HepG2 (cell line): Measurements from ENCODE around the gene TIMM13. TPM values are rescaled to one million over a fixed set of nuclear protein-coding genes. Genes with fewer than 3 reads are reported as not detected.

Source experiments
- AGO1 ChIP-seq: fragments of 200-400 bp; formaldehyde crosslinking; IDR thresholded peaks from 2 replicates; pipeline ENCODE4 v1.6.1; 2017; ENCODE audit warnings: mild to moderate bottlenecking, low read depth, low read length, moderate library complexity; ENCODE audit not compliant: poor library complexity, severe bottlenecking
- DRAP1 ChIP-seq: IDR thresholded peaks from 2 replicates; pipeline ENCODE4 v1.6.1; 2016; ENCODE audit warnings: missing genetic modification reagents, missing compliant biosample characterization
- GMEB1 ChIP-seq: sonication (generic); formaldehyde crosslinking; IDR thresholded peaks from 2 replicates; pipeline ENCODE4 v1.5.1; 2020; ENCODE audit warnings: missing genetic modification reagents, mild to moderate bottlenecking, borderline replicate concordance
- HIVEP1 ChIP-seq: sonication (generic); formaldehyde crosslinking; IDR thresholded peaks from 2 replicates; pipeline ENCODE4 v1.4.0; 2020; ENCODE audit warnings: mild to moderate bottlenecking, missing genetic modification reagents
- HOXA5 ChIP-seq: sonication (generic); formaldehyde crosslinking; IDR thresholded peaks from 2 replicates; pipeline ENCODE4 v1.4.0; 2020; ENCODE audit warnings: missing genetic modification reagents
- JDP2 ChIP-seq: sonication (generic); formaldehyde crosslinking; IDR thresholded peaks from 2 replicates; pipeline ENCODE4 v1.8.1; 2022; ENCODE audit warnings: missing genetic modification reagents, borderline replicate concordance
- POLR2AphosphoS2 ChIP-seq: IDR thresholded peaks from 2 replicates; pipeline ENCODE4 v1.6.1; 2011; ENCODE audit warnings: low read depth, low read length, improper control_type of control experiment
- SP2 ChIP-seq: sonication (generic); formaldehyde crosslinking; IDR thresholded peaks from 2 replicates; pipeline ENCODE4 v1.5.1; 2020; ENCODE audit warnings: mild to moderate bottlenecking, missing genetic modification reagents
- TCF12 ChIP-seq, 2 experiments: fragments of 450-650 bp in 1 of 2; sonication (generic) in 1 of 2; formaldehyde crosslinking in 1 of 2; IDR thresholded peaks; 2 replicates each; pipeline versions ENCODE4 v1.6.1 to v1.8.0; 2017 to 2022; ENCODE audit warnings: antibody characterized with exemption in 1 of 2, mild to moderate bottlenecking in 1 of 2, missing genetic modification reagents in 1 of 2, moderate library complexity in 1 of 2
- TSC22D2 ChIP-seq: sonication (generic); formaldehyde crosslinking; IDR thresholded peaks from 2 replicates; pipeline ENCODE4 v1.5.1; 2020; ENCODE audit warnings: missing genetic modification reagents, mild to moderate bottlenecking, borderline replicate concordance
- ZBTB3 ChIP-seq: sonication (generic); formaldehyde crosslinking; IDR thresholded peaks from 2 replicates; pipeline ENCODE4 v1.4.0; 2020; ENCODE audit warnings: low read depth, mild to moderate bottlenecking, moderate library complexity, missing genetic modification reagents, borderline replicate concordance
- ZIK1 ChIP-seq: sonication (generic); formaldehyde crosslinking; IDR thresholded peaks from 2 replicates; pipeline ENCODE4 v1.5.0; 2020; ENCODE audit warnings: mild to moderate bottlenecking, low read depth, missing genetic modification reagents, borderline replicate concordance
- ZNF180 ChIP-seq: sonication (generic); formaldehyde crosslinking; IDR thresholded peaks from 2 replicates; pipeline ENCODE4 v1.4.0; 2020; ENCODE audit warnings: low read depth, missing genetic modification reagents, borderline replicate concordance
- ZNF264 ChIP-seq: sonication (generic); formaldehyde crosslinking; IDR thresholded peaks from 2 replicates; pipeline ENCODE4 v1.4.0; 2020; ENCODE audit warnings: missing genetic modification reagents
- ZNF350 ChIP-seq: sonication (generic); formaldehyde crosslinking; IDR thresholded peaks from 2 replicates; pipeline ENCODE4 v1.4.0; 2020; ENCODE audit warnings: mild to moderate bottlenecking, low read depth, missing genetic modification reagents, borderline replicate concordance
- ZNF501 ChIP-seq: sonication (generic); formaldehyde crosslinking; IDR thresholded peaks from 2 replicates; pipeline ENCODE4 v1.5.1; 2020; ENCODE audit warnings: mild to moderate bottlenecking, moderate library complexity, missing genetic modification reagents
- polyA plus RNA-seq, 8 experiments: library from polyadenylated mRNA; depleted of rRNA in 3 of 8; stranded (reverse) in 7 of 8; unstranded in 1 of 8; fragments of >200 nt; fragmentation: Illumina TruSeq in 4 of 8; extraction: Trizol in 4 of 8; gene quantifications; 2 replicates each; pipeline versions ENCODE4 v1.2.1 to v1.2.3, GENCODE V29; 2011 to 2016; ENCODE audit warnings: low read depth in 4 of 8, missing spikeins in 1 of 8, mixed read lengths in 1 of 8; ENCODE audit not compliant: insufficient read depth in 1 of 8
- total RNA-seq, 5 experiments: library from RNA; depleted of rRNA; stranded (reverse); fragments of >200 nt; fragmentation: Illumina TruSeq; extraction: Trizol; gene quantifications; 2 replicates each; pipeline ENCODE4 v1.2.3, GENCODE V29; 2016; ENCODE audit warnings: low read depth in 1 of 5
- TF ChIP-seq, protein P1 (sequence below): sonication (generic); formaldehyde crosslinking; IDR thresholded peaks from 2 replicates; pipeline ENCODE4 v1.4.0; 2020; ENCODE audit warnings: mild to moderate bottlenecking, missing genetic modification reagents
- TF ChIP-seq, protein P2 (sequence below): sonication (generic); formaldehyde crosslinking; IDR thresholded peaks from 2 replicates; pipeline ENCODE4 v1.5.0; 2020; ENCODE audit warnings: mild to moderate bottlenecking, missing genetic modification reagents
- TF ChIP-seq, protein P3 (sequence below): fragments of 450-650 bp; IDR thresholded peaks from 2 replicates; pipeline ENCODE4 v1.6.1; 2016

TIMM13 gene
- total and polyA plus RNA-seq, 2 of the 13 experiments (the other 11 are each of a cell fraction or from before 2014, with no cell fraction given): 48.4 to 108 TPM

DNA sequence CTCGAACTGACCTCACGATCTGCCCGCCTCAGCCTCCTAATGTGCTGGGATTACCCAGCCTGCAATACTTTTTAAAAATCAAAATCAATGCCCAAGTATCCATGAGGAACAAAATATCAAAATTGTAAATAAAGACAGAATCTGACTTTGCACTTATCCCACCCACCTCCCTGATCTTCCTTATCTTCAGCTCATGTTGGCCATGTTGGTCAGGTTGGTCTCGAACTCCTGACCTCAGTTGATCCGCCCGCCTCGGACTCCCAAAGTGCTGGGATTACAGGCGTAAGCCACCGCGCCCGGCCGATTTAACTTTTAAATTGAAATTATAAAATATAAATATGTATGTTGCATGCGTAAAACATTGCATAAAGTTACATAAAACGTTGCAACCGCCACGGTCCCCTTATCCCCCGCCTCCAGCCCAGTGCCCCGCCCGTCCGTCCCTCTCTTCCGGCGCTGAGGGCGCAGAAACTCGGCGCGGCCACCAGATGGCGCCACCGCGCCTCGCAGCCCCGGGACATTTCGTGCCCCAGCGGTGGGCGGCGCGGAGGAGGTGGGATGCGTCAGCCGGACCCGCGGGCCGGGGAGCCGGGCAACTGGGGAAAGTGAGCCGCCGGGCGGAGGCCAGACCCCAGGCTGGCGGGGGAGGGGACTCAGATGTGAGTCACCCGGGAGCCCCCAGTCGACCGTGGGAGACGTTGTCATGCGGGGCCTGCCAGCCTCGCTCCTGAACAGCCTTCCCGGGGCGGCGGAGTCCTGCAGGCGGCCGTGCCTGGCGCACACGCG, 47.0 kb upstream of the TIMM13 start (continued):
- peak; percentile 15; the same call in 1 of the 2 replicates for TF ChIP-seq GMEB1
- TF ChIP-seq, protein P1, sequence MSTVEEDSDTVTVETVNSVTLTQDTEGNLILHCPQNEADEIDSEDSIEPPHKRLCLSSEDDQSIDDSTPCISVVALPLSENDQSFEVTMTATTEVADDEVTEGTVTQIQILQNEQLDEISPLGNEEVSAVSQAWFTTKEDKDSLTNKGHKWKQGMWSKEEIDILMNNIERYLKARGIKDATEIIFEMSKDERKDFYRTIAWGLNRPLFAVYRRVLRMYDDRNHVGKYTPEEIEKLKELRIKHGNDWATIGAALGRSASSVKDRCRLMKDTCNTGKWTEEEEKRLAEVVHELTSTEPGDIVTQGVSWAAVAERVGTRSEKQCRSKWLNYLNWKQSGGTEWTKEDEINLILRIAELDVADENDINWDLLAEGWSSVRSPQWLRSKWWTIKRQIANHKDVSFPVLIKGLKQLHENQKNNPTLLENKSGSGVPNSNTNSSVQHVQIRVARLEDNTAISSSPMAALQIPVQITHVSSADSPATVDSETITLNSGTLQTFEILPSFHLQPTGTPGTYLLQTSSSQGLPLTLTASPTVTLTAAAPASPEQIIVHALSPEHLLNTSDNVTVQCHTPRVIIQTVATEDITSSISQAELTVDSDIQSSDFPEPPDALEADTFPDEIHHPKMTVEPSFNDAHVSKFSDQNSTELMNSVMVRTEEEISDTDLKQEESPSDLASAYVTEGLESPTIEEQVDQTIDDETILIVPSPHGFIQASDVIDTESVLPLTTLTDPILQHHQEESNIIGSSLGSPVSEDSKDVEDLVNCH (CRISPR knock-in tag): no peak
- TF ChIP-seq TCF12 (IDR thresholded peaks at IDR 0.05): no peak
- TF ChIP-seq TCF12 (CRISPR knock-in tag; IDR thresholded peaks at IDR 0.05): peak; percentile 55; the same call in 1 of the 2 replicates
- peak; percentile 78 for TF ChIP-seq ZNF350
- TF ChIP-seq, protein P2, sequence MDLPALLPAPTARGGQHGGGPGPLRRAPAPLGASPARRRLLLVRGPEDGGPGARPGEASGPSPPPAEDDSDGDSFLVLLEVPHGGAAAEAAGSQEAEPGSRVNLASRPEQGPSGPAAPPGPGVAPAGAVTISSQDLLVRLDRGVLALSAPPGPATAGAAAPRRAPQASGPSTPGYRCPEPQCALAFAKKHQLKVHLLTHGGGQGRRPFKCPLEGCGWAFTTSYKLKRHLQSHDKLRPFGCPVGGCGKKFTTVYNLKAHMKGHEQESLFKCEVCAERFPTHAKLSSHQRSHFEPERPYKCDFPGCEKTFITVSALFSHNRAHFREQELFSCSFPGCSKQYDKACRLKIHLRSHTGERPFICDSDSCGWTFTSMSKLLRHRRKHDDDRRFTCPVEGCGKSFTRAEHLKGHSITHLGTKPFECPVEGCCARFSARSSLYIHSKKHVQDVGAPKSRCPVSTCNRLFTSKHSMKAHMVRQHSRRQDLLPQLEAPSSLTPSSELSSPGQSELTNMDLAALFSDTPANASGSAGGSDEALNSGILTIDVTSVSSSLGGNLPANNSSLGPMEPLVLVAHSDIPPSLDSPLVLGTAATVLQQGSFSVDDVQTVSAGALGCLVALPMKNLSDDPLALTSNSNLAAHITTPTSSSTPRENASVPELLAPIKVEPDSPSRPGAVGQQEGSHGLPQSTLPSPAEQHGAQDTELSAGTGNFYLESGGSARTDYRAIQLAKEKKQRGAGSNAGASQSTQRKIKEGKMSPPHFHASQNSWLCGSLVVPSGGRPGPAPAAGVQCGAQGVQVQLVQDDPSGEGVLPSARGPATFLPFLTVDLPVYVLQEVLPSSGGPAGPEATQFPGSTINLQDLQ: no peak
- TF ChIP-seq, protein P3, sequence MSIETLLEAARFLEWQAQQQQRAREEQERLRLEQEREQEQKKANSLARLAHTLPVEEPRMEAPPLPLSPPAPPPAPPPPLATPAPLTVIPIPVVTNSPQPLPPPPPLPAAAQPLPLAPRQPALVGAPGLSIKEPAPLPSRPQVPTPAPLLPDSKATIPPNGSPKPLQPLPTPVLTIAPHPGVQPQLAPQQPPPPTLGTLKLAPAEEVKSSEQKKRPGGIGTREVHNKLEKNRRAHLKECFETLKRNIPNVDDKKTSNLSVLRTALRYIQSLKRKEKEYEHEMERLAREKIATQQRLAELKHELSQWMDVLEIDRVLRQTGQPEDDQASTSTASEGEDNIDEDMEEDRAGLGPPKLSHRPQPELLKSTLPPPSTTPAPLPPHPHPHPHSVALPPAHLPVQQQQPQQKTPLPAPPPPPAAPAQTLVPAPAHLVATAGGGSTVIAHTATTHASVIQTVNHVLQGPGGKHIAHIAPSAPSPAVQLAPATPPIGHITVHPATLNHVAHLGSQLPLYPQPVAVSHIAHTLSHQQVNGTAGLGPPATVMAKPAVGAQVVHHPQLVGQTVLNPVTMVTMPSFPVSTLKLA: no peak
- TF ChIP-seq TSC22D2: no peak; the same call in 1 of the 2 replicates
- peak; percentile 18; the same call in 1 of the 2 replicates for TF ChIP-seq ZIK1 (CRISPR knock-in tag)
- no peak; the same call in 1 of the 2 replicates for TF ChIP-seq HOXA5 (CRISPR knock-in tag)
- TF ChIP-seq POLR2AphosphoS2: no peak
- TF ChIP-seq ZNF180 (CRISPR knock-in tag): no peak
- TF ChIP-seq DRAP1 (CRISPR knock-in tag): no peak; the same call in 1 of the 2 replicates
- no peak for TF ChIP-seq ZNF264 (CRISPR knock-in tag)
- 0 out of 2 replicates have a peak, but pooled peaks have one; percentile 32 for TF ChIP-seq HIVEP1 (CRISPR knock-in tag)
- TF ChIP-seq JDP2: no peak
- no peak for TF ChIP-seq AGO1
- no peak for TF ChIP-seq SP2 (CRISPR knock-in tag)
- 0 out of 2 replicates have a peak, but pooled peaks have one; percentile 58 for TF ChIP-seq ZNF501 (CRISPR knock-in tag)
- TF ChIP-seq ZBTB3 (CRISPR knock-in tag): 0 out of 2 replicates have a peak, but pooled peaks have one; percentile 72
